M059J (cell line): ENCODE results near the gene RELL1. TPM values are rescaled to one million over a fixed set of nuclear protein-coding genes. Genes with fewer than 3 reads are reported as not detected.
A peak's percentile ranks its signal among the peaks of the same experiment; 100 is the strongest.
"Not testable (repeated sequence)": the region's sequence is repeated elsewhere in the genome, so short reads cannot be mapped to it uniquely, and the experiment has no call there.

Experiments
- DNase-seq: peaks from one replicate; pipeline ENCODE4 v3.0.0-alpha.2; 2012; ENCODE audit warnings: low read depth
- total RNA-seq: library from RNA; depleted of rRNA; stranded (reverse); fragments of >200 nt; shearing (Covaris generic); gene quantifications from 2 replicates; pipeline ENCODE4 v1.2.3, GENCODE V29; 2014

Gene RELL1
- total RNA-seq, 1 experiment from 2014 or later, result 46.7 TPM

GRCh38 chr4:37693450-37694190 is 7.4 kb upstream of the RELL1 start:
- DNase-seq, result peak; percentile 91

GRCh38 chr4:37693030-37693429 is 6.9 kb upstream of the RELL1 start:
- no peak for DNase-seq

GRCh38 chr4:37690976-37691375 is 4.8 kb upstream of the RELL1 start:
- no peak for DNase-seq

GRCh38 chr4:37689353-37690095 is 3.3 kb upstream of the RELL1 start:
- no peak for DNase-seq

- no peak for DNase-seq
Observed at GRCh38 chr4:37687681-37688080, 1.5 kb upstream of the RELL1 start.

- peak; percentile 17 for DNase-seq
Observed at GRCh38 chr4:37687194-37687562, 1.0 kb upstream of the RELL1 start.

GRCh38 chr4:37685823-37686372 is 278 bp downstream of the RELL1 start:
- peak; percentile 53 for DNase-seq

GRCh38 chr4:37685161-37685822 is 884 bp downstream of the RELL1 start:
- DNase-seq, result peak; percentile 60

- DNase-seq, result no peak
Observed at GRCh38 chr4:37684154-37684553, 2.0 kb downstream of the RELL1 start.

- DNase-seq, result no peak
Observed at GRCh38 chr4:37682701-37683401, 3.3 kb downstream of the RELL1 start.

GRCh38 chr4:37680089-37680488 is 6.1 kb downstream of the RELL1 start:
- no peak for DNase-seq

GRCh38 chr4:37679301-37679700 is 6.9 kb downstream of the RELL1 start:
- no peak for DNase-seq

- DNase-seq, result no peak
Observed at GRCh38 chr4:37678624-37679023, 7.6 kb downstream of the RELL1 start.

GRCh38 chr4:37675587-37676290 is 10.4 kb downstream of the RELL1 start:
- DNase-seq, result peak; percentile 58

- DNase-seq, result no peak
Observed at GRCh38 chr4:37674439-37674838, 11.7 kb downstream of the RELL1 start.

- no peak for DNase-seq
Observed at GRCh38 chr4:37673538-37674192, 12.5 kb downstream of the RELL1 start.

- no peak for DNase-seq
Observed at GRCh38 chr4:37671072-37671471, 15.1 kb downstream of the RELL1 start.

GRCh38 chr4:37670249-37670648 is 15.9 kb downstream of the RELL1 start:
- DNase-seq, result no peak

GRCh38 chr4:37669124-37669523 is 17.1 kb downstream of the RELL1 start:
- not testable (repeated sequence) for DNase-seq

GRCh38 chr4:37667197-37668100 is 18.7 kb downstream of the RELL1 start:
- no peak for DNase-seq
